HG03066 (cell line): ENCODE measurements around the gene TCERG1L.
"Not testable (repeated sequence)": the region's sequence is repeated elsewhere in the genome, so short reads cannot be mapped to it uniquely, and the experiment has no call there.

Experiments
- ATAC-seq: cut with Tn5 transposase; IDR thresholded peaks from one replicate; pipeline ENCODE4 v1.9.1; 2021; ENCODE audit warnings: low read depth; ENCODE audit not compliant: unreplicated experiment

Gene TCERG1L

GRCh38 chr10:131174211-131174565 lies 137.3 kb downstream of the TCERG1L start:
- ATAC-seq: no peak

GRCh38 chr10:131173484-131174210 lies 137.9 kb downstream of the TCERG1L start:
- no peak for ATAC-seq

- ATAC-seq: no peak
Observed at GRCh38 chr10:131172433-131172832, 139.1 kb downstream of the TCERG1L start.

GRCh38 chr10:131169146-131169545 lies 142.4 kb downstream of the TCERG1L start:
- ATAC-seq: no peak

GRCh38 chr10:131168238-131168875 lies 143.2 kb downstream of the TCERG1L start:
- ATAC-seq: no peak

DNA sequence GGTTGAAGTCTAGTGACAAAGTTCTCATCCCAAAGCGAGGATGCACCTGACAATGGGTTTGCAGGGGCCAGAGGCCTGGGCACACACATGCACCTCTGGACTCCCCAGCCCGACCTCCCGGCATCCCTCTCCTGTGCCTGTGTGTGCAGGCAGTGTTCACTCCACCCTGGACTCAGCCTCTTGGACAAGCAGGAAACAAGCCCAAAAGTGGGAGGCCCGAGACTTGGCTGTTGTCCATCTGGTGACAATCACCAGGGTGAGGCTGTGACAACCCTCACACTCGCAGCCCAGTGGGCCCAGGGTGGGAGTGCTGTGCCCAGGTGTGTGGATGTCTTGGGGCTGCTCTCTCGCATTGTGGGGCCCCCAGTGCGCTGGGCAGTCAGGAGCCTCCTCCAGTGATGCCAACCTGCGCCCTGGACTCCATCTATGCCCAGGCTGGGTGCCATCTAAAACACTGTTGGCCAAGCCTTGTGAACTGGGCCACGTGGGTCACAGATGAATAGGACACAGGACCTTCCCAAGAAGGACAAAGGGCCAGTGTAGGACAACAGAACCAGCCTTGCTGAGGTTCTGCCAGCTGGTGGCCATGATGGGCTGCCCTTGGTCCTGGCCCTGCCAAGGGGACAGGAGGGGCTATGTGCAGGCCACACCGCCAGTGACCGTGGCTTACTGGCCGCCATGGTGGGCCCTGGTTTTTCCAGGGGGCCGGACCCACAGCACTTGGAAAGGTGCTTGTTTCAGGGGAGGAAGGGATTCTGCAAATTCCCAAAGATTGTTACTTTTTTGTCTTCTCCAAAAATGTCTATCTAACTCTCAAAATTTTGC lies 144.3 kb downstream of the TCERG1L start:
- no peak for ATAC-seq

DNA sequence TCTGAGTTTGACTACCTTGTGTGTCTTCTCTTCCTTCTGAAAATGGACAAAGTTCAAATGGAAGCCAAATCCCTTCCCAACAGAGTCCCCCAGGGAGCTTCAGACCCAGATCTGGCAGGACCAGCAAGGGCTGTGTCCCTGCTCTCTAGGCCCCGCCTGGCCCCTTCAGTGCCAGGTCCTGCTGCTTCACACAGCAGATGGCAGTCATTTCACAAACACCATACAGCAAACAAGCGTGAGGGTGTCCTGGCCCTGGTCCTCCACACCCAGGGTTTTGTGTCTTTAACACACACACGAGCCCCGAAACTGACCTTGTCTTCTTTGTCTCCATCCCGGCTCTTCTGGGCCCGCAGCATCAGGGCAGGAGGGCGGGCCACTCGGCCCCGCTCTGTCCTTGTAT lies 145.0 kb downstream of the TCERG1L start:
- no peak for ATAC-seq

GRCh38 chr10:131165092-131165491 lies 146.4 kb downstream of the TCERG1L start:
- ATAC-seq: no peak

GRCh38 chr10:131162866-131163843 lies 148.4 kb downstream of the TCERG1L start:
- no peak for ATAC-seq

DNA sequence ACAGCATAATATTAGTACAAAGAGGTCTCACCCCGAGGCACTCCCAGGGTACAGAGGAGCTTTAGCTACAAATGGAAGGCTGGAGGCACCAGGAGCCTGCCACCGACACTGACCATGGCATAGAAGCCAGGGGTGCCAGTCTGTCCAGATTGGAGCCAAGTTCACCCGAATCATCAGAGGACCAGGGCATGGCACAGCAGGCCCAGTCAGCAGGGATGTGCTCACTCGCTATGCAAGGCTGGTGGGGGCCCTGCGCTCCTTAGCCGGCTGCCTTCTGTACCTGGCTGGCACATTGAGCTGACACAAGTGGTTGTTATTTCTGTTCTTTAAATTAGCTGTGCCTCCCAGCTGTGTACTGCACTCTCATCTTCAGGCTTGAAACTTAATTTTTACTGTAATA lies 149.3 kb downstream of the TCERG1L start:
- ATAC-seq: no peak

DNA sequence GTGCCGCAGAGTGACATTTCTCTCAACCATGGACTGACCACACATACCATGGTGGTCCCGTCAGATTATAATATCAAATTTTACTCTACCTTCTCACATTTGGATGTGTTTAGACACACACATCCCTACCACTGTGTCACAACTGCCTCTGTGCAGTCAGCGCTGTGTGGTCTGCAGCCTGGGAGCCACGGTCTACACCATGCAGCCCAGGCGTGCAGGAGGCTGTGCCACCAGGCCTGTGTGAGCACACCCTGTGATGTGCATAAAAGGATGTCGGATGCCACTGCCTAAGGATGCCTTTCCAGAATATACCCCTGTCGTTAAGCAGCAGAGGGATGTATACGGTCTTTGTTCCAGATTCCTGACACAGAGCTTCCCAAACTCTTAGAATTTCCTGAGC lies 150.4 kb downstream of the TCERG1L start:
- ATAC-seq: no peak

DNA sequence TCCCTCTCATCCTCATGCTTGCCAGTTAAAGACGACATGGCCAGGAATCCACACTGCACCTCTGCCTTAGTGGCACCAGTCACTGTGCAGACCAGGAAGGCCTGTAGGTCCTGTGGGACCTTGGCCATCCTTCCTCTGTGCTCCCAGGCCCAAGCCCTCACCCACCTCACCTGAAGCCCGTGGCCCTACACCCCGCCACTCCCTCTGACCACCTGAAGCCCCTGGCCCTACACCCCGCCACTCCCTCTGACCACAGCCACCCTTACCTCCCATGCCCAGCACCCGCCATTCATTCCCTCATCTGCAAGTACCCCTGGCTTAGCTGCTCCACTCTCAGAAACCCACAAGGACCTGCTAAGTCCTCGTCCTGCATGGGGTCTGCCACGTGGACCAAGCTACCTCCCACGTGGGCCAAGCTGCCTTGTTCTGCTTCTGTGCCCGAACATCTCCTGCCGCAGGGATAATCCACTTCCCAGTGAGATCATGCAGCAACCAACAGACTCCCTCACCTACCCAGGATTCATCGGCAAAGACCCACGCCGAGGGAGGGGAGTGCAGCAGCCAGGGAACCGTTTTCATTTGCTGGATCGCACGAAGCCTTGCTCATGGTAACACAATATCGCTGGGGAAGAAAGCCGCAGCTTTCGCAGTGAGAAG lies 151.2 kb downstream of the TCERG1L start:
- ATAC-seq: no peak

GRCh38 chr10:131159771-131160170 lies 151.8 kb downstream of the TCERG1L start:
- ATAC-seq: no peak

DNA sequence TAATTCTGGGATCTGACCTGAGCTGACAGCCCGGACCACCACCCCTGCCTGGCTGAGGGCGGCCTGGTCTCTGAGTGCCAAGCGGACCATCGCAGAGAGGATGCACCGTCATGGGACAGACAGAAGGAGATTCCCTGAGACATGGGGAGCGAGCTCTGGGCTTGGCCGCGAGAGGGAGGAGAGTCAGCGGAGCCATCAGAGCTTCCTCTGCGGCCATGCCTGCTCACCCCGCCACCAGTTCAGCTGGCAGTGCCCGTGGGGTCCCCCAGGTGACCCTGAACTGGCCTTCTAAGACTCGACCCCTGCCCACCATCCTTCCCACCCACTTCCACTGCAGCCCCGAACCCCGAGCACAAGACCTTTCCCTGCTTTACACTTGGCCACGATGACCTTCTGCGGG lies 152.8 kb downstream of the TCERG1L start:
- no peak for ATAC-seq

DNA sequence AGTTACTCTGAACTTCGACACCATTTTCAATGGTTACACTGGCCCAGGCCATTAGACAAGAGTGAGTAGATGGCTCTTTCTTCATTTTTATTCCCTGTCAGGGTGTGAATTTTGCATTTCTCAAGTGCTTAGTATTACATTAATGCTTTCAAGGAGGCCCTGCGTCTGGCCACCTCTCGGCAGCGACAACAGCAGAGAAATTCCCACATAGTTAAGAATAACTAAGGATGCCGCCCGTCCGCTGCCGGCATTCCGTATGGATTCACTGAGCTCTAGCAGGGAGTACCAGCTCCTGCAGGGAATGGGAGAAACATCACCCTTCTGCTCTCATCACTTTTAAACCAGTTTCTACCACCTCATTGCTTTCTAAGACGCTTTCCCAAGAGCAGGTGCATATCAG lies 153.6 kb downstream of the TCERG1L start:
- no peak for ATAC-seq

GRCh38 chr10:131155876-131156230 lies 155.7 kb downstream of the TCERG1L start:
- ATAC-seq: no peak

GRCh38 chr10:131155218-131155875 lies 156.2 kb downstream of the TCERG1L start:
- ATAC-seq: no peak

- ATAC-seq: no peak
Observed at GRCh38 chr10:131154306-131155025, 157.1 kb downstream of the TCERG1L start.

DNA sequence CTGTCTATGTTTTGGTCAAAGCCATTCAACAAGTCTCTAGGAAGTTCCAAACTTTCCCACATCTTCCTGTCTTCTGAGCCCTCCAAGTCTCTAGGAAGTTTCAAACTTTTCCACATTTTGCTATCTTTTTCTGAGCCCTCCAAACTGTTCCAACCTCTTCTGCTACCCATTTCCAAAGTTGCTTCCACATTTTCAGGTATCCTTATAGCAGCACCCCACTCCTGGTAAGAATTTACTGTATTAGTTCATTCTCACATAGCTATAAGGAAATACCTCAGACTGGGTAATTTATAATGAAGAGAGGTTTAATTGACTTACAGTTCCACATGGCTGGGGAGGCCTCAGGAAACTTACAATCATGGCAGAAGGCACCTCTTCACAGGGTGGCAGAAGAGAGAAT lies 159.1 kb downstream of the TCERG1L start:
- not testable (repeated sequence) for ATAC-seq
